ENCODE data around the gene IRAK1. TPM values are rescaled to one million over a fixed set of nuclear protein-coding genes. Genes with fewer than 3 reads are reported as not detected.
A peak's percentile ranks its signal among the peaks of the same experiment; 100 is the strongest.

The IRAK1 gene
- total RNA-seq, 4 donors from 2014 or later: 73.5 to 117 (median 96.8) TPM

- intact Hi-C loops (cut with DNase I): no loop called here
- Histone ChIP-seq H3K27ac (peak overlapping the region; percentile 84 to 93 (median 92)), H3K27me3 (no peaks in the 10 kb centered on the region), H3K4me3 (peak overlapping the region; percentile 55 to 79 (median 62)), H3K36me3 (peaks cover 0 to 31% (median 19%) of the 10 kb centered on the region in 3 donors), H3K9me3 (no peaks in the 10 kb centered on the region), H3K4me1 (peaks cover 15 to 46% (median 20%) of the 10 kb centered on the region in 3 donors)
- no peak for DNase-seq
- TF ChIP-seq, protein P1, sequence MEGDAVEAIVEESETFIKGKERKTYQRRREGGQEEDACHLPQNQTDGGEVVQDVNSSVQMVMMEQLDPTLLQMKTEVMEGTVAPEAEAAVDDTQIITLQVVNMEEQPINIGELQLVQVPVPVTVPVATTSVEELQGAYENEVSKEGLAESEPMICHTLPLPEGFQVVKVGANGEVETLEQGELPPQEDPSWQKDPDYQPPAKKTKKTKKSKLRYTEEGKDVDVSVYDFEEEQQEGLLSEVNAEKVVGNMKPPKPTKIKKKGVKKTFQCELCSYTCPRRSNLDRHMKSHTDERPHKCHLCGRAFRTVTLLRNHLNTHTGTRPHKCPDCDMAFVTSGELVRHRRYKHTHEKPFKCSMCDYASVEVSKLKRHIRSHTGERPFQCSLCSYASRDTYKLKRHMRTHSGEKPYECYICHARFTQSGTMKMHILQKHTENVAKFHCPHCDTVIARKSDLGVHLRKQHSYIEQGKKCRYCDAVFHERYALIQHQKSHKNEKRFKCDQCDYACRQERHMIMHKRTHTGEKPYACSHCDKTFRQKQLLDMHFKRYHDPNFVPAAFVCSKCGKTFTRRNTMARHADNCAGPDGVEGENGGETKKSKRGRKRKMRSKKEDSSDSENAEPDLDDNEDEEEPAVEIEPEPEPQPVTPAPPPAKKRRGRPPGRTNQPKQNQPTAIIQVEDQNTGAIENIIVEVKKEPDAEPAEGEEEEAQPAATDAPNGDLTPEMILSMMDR (IDR thresholded peaks at IDR 0.05): no peak
- 0 to 33% methylated on average over 1 to 3 of the region's 45 CpGs for WGBS, 2 donors
Measured at GRCh38 chrX:154019061-154019621, 561 bp downstream of the IRAK1 start.

DNA sequence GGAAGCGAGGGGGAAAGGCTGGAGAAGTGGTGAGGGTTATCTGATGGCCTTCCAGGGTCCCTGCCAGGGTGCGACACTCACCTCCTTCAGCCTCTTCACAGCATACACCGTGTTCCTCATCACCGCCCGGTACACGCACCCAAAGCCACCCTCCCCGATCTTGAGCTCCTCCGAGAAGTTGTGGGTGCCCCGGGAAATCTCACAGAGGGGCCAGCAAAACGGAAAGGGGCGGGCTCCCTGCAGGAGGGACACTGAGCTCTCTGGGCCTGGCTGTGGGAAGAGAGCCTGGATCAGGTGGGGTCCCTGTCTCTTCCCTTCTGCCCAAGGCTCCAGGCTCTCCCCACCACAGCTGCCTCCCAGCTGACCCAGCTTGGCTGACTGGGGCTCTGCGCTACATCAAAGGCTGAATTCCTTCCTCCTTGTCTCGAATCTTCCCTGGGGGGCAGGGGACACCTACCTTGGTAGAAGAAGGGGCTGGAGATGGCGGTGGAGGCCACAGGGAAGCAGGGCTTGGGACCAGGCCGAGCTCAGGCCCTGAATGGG lies 1.1 kb downstream of the IRAK1 start:
- Histone ChIP-seq H3K9me3 (no peaks in the 10 kb centered on the region), H3K27ac (peak overlapping the region; percentile 84 to 93 (median 92)), H3K4me3 (peak overlapping the region; percentile 55 to 79 (median 62)), H3K4me1 (peaks cover 15 to 52% (median 20%) of the 10 kb centered on the region in 3 donors), H3K27me3 (no peaks in the 10 kb centered on the region), H3K36me3 (peaks cover 0 to 36% (median 19%) of the 10 kb centered on the region in 3 donors)
- no peak for DNase-seq
- WGBS, 2 donors: 0 to 20% methylated on average over 1 of the region's 15 CpGs
- intact Hi-C loops (cut with DNase I): no loop called here
- TF ChIP-seq POLR2A (IDR thresholded peaks at IDR 0.05): no peak
- TF ChIP-seq, protein P1 (IDR thresholded peaks at IDR 0.05): no peak

DNA sequence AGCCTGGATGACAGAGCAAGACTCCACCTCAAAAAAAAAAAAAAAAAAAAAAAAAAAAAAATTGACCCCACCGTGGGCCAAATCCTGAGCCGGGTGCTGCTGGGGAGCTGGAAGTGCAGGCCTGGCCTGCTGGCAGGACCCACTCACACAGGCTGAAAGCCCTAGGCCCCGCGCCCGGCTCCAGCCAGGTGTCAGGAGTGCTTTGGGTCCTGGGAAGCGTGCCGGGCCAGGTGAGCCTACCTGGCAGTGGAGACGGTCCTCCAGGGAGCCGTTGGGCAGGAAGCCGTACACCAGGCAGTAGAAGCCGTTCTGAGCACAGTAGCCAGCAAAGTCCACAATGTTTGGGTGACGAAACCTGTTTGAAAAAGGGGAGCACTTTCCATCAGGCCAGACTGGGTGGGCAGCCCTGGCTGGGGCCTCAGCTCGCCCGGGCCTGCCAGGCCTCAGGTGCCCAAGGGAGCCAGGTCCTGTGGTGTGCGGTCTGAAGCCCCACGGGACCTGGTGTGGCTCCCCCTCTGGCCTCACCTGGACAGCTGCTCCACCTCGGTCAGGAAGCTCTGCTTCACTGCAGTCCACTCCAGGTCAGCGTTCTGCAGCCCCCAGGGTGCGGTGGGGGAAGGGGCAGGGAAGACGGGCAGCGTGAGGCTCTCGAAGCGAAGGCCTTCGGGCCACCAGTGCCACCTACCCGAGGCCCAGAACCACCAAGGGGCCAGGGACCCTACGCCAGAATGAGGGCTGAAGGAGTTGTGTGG lies 1.8 kb downstream of the IRAK1 start:
- Histone ChIP-seq H3K27ac (peak overlapping the region; percentile 84 to 93 (median 92)), H3K36me3 (peaks cover 0 to 41% (median 19%) of the 10 kb centered on the region in 3 donors), H3K9me3 (no peaks in the 10 kb centered on the region), H3K4me3 (peak overlapping the region in 3 of 4 donors; percentile 55 to 79 (median 67)), H3K4me1 (peaks cover 15 to 58% (median 20%) of the 10 kb centered on the region in 3 donors), H3K27me3 (no peaks in the 10 kb centered on the region)
- no peak for DNase-seq
- no peak for TF ChIP-seq POLR2A (IDR thresholded peaks at IDR 0.05)
- TF ChIP-seq, protein P1 (IDR thresholded peaks at IDR 0.05): no peak
- 73% methylated on average over 5 of the region's 26 CpGs; no CpG with 5 or more reads in 1 of the 2 donors for WGBS, 2 donors
- intact Hi-C loops (cut with DNase I): no loop called here

DNA sequence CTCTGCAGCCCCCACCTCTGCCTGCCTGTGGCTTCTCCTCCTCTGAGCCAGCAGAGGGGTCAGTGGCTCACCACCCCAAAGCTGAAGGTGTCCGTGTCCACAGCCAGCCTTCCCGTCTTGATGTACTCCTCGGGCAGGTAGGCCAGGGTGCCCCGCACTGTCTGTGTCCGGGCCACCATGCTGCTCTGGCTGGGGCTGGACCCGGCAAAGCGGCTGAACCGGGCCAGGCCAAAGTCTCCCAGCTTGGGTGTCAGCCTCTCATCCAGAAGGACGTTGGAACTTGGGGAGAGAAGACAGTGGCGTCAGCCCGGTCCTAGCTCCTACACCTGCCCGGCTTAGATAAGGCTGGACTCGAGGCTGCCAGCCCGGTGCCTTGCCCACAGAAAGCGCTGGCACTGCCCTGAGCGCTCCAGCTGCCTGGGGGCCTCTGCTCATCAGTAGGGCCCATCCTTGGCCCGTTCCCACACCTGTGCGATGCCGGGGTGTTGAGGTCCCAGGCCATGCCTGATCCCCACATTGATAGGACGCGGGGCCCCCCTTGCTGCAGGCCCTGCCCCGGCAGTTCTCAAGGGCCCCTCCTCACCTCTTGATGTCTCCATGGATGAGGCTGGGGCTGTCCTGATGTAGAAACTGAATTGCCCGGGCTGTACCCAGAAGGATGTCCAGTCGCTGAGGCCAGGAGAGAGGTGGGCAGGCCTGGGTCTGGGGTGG lies 3.2 kb downstream of the IRAK1 start:
- H3K4me3 ChIP-seq: no peak overlapping the region
- WGBS, 2 donors: 90% methylated on average over 13 of the region's 24 CpGs; no CpG with 5 or more reads in 1 of the 2 donors
- H3K4me1 ChIP-seq: peaks cover 15 to 51% (median 20%) of the 10 kb centered on the region in 3 donors
- TF ChIP-seq, protein P1 (IDR thresholded peaks at IDR 0.05): no peak
- TF ChIP-seq POLR2A (IDR thresholded peaks at IDR 0.05): no peak
- DNase-seq: no peak
- intact Hi-C loops (cut with DNase I): no loop called here
- no peak overlapping the region for H3K27ac ChIP-seq
- H3K36me3 ChIP-seq: peaks cover 0 to 55% (median 19%) of the 10 kb centered on the region in 3 donors
- H3K9me3 ChIP-seq: no peaks in the 10 kb centered on the region
- H3K27me3 ChIP-seq: peaks cover 0 to 3% (median 0%) of the 10 kb centered on the region in 4 donors

Data from esophagus squamous epithelium (tissue), 5 donors.